ENCODE measurements around the gene STK24. TPM values are rescaled to one million over a fixed set of nuclear protein-coding genes. Genes with fewer than 3 reads are reported as not detected.

The STK24 gene
- total RNA-seq, 2 donors from 2014 or later: 175 to 207 TPM

DNA sequence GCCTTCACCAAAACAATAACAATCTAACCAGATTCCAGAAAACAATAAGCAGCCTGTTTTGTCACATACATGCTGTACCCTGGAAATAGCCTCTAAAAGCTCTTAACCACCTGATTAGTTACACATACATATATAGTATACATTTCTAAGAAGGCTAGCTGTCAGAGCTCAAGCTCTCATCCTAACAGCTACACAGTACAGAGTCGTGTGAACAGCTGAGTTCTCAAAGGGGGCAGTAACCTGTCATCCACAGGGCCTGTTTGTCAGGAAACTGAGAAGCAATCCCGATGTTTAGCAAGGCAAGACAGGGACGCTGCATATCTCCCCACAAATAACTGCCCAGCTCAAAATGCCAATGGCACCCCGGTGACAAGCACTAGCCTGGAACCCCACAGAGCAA, 56.9 kb downstream of the STK24 start:
- Mint-ChIP-seq H3K9me3 (no peaks in the 10 kb centered on the region), H3K27ac (peak overlapping the region; percentile 93), H3K27me3 (ENCODE audit: low read depth) (no peaks in the 10 kb centered on the region), H3K4me3 (peak overlapping the region in 1 of 2 donors; percentile 9), H3K4me1 (ENCODE audit: low read depth) (peaks cover 97% of the 10 kb centered on the region), H3K36me3 (ENCODE audit: insufficient read depth in 2 of 2) (peaks cover 0 to 6% of the 10 kb centered on the region in 2 donors)
- ATAC-seq (replicated peaks in 1 of 2): no peak
- DNase-seq: no peak

DNA sequence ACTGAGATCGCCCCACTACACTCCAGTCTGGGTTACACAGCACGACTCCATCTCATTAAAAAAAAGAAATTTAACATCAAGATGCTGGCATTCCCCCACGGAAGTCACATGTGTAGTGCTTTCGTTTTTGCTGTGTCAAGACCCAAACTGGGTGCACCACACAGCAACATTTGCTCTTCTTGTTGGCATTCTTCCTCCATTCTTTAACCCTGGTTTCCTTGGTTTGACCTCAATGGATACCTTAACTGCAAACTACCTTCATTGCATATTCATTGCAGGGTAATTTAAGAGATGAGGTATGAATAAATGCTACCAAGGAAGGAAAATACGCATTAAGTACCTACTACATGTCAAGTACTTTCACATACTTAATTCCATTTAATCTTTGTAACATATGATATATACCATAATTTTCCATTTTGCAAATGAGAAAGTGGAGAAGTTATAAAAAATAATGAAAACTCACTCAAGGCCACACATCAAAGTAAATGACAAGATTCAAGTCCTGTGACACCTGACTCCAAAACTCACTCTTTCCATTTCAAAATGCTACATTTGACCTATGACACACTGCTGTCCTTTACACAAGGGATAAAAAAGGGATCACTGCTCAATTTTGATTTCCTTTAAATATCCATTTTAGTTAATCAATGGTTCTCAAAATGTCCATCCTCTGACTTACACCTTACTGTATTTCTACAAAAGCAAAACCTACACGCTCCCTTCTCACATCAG, 59.2 kb downstream of the STK24 start:
- Mint-ChIP-seq H3K4me3 (peak overlapping the region; percentile 58 to 87), H3K36me3 (ENCODE audit: insufficient read depth in 2 of 2) (peaks cover 0 to 6% of the 10 kb centered on the region in 2 donors), H3K27me3 (ENCODE audit: low read depth) (no peaks in the 10 kb centered on the region), H3K4me1 (ENCODE audit: low read depth) (peaks cover 98% of the 10 kb centered on the region), H3K27ac (peak overlapping the region; percentile 93), H3K9me3 (no peaks in the 10 kb centered on the region)
- peak; percentile 52 to 59 for DNase-seq
- peak; percentile 55 to 64 for ATAC-seq (replicated peaks in 1 of 2)

DNA sequence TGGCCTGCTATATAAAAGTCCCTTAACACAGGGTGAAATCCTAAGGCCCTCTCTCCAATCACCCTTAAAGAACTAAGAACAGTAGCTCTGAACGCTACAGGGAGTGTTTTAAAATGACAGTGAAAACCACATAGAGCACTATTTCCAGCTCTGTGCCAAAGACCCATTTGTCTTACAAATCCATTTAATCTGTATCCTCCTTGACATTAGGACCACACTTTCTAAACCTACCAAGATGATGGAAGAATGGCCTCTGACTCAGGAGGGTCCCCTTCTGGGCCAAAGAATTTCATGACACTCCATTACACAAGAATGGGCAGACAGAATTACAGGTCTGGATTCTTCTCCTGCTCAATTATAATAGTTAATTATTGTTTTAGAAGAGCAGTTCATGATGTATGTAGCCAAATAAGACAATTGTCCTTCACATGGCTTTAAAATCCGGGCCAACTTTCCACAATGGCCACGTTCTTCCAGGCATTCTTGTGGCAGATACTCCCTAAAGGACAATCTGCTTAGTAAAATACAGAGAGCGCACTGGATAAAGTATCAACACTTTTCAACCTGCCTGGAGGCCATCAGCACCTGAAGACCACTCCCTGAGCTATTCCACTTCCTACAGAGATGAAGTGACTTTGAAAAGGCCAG, 61.0 kb downstream of the STK24 start:
- Mint-ChIP-seq H3K27me3 (ENCODE audit: low read depth) (no peaks in the 10 kb centered on the region), H3K4me3 (peak overlapping the region; percentile 64 to 87), H3K27ac (peak overlapping the region; percentile 93), H3K9me3 (no peaks in the 10 kb centered on the region), H3K36me3 (ENCODE audit: insufficient read depth in 2 of 2) (peaks cover 0 to 6% of the 10 kb centered on the region in 2 donors), H3K4me1 (ENCODE audit: low read depth) (peaks cover 98% of the 10 kb centered on the region)
- ATAC-seq (replicated peaks in 1 of 2) (peak; percentile 66 to 72), DNase-seq (no peak)

DNA sequence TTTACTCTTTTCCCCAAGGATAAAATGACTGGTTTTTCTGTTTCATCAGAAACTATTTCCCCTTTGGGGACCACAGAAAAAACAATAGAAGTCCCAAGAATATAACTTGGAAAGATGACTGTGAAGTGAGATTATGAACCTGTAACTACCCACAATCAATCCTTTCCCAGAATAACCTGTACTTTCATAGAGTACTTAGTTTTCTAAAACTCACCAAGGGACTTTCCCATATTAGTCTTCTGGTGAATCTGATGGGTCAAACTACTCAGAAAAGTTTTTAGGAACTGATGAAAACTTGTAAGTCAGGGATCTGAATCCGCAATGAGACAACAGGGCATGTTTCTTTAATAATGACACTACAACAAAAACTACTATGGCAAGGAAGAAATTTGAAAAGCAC, 62.6 kb downstream of the STK24 start:
- H3K36me3 Mint-ChIP-seq (ENCODE audit: insufficient read depth in 2 of 2): peaks cover 2 to 10% of the 10 kb centered on the region in 2 donors
- H3K4me1 Mint-ChIP-seq (ENCODE audit: low read depth): peaks cover 98% of the 10 kb centered on the region
- H3K4me3 Mint-ChIP-seq: peak overlapping the region; percentile 64 to 87
- H3K27ac Mint-ChIP-seq: peak overlapping the region; percentile 93
- no peaks in the 10 kb centered on the region for H3K27me3 Mint-ChIP-seq (ENCODE audit: low read depth)
- ATAC-seq (replicated peaks in 1 of 2): no peak
- no peaks in the 10 kb centered on the region for H3K9me3 Mint-ChIP-seq
- DNase-seq: no peak

DNA sequence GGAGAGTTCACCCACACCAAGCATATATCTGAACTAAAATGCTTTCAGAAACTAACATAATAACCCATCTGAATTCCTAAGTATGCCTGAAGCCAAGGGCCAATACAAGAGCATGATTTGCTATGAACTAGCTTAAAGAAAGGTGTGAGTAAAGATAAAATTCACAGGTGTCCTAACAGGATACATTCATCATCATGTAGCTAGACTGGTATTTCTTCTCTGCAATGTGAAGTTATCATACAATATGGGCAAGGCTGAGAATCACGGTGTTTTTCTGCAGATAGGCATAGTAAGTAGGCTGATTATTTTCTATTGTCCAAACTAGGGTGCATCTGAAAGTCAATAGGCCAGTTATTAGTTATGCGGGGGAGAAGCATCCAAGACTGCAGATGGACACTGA, 63.1 kb downstream of the STK24 start:
- Mint-ChIP-seq H3K27me3 (ENCODE audit: low read depth) (no peaks in the 10 kb centered on the region), H3K36me3 (ENCODE audit: insufficient read depth in 2 of 2) (peaks cover 2 to 10% of the 10 kb centered on the region in 2 donors), H3K27ac (peak overlapping the region; percentile 93), H3K4me1 (ENCODE audit: low read depth) (peaks cover 98% of the 10 kb centered on the region), H3K9me3 (no peaks in the 10 kb centered on the region), H3K4me3 (peak overlapping the region; percentile 52 to 87)
- DNase-seq: no peak
- ATAC-seq (replicated peaks in 1 of 2): no peak

DNA sequence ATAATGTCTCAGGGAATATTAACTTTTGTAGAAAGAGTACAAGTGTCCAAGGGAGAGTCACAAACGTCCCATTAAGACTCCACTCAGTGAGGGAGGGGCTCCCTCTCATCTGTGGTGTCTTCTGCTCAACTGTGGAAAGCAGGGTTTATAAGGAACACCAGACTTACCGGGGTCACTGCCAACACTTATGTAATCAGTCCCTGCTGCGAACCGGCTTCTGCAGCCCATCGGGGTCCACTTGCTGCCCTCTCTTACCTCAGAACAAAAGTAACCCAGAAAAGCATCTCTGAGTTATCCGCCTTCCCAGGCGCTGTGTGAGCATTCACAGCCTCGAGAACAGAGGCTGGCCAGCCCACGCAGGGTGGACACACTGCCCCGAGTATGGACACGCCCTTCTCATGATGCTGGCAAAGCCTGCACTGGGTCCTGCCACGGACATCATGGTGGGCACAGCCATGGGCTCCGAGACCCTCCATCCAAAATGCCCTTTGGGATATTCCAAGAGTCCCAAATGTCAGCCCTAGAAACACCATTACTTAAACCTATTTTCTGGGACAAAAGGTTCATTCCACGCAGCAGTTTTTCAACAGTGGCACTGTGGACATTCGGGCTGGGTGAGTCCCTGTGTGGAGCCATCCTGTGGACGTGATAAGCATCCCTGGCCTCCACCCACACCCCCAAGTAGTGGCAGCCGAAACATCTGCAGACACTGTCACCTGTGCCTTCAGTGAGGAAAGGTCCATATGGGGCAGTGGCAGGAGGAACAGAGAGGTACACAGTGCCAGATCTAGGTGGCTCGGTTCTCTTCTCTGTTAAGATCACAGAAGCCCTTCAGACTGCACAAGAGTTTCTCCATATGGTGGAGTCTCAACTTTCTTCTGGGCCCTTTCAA, 63.9 kb downstream of the STK24 start:
- Mint-ChIP-seq H3K9me3 (no peaks in the 10 kb centered on the region), H3K27me3 (ENCODE audit: low read depth) (no peaks in the 10 kb centered on the region), H3K4me3 (peak overlapping the region; percentile 52 to 87), H3K27ac (peak overlapping the region; percentile 93), H3K36me3 (ENCODE audit: insufficient read depth in 2 of 2) (peaks cover 2 to 8% of the 10 kb centered on the region in 2 donors), H3K4me1 (ENCODE audit: low read depth) (peaks cover 100% of the 10 kb centered on the region)
- DNase-seq: no peak
- no peak for ATAC-seq (replicated peaks in 1 of 2)

DNA sequence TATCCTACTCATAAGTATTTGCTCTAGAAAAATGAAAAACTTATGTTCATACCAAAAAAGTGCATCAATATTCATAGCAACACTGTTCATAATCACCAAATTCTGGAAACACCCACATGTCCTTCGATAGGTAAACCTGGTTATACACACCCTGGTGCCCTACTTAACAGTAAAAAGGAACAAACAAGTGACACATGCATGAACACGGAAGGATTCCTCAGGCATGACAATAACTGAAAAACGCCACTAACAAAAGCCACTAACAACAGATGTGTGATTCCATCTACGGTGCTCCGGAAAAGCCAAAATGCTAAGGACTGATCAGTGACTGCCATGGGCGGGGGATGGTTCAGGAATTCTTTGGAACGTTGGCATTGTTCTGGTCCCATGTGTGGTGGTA, 65.5 kb downstream of the STK24 start:
- no peaks in the 10 kb centered on the region for H3K9me3 Mint-ChIP-seq
- H3K4me1 Mint-ChIP-seq (ENCODE audit: low read depth): peaks cover 99% of the 10 kb centered on the region
- no peaks in the 10 kb centered on the region for H3K27me3 Mint-ChIP-seq (ENCODE audit: low read depth)
- peak overlapping the region in 1 of 2 donors; percentile 29 for H3K4me3 Mint-ChIP-seq
- peak overlapping the region; percentile 71 for H3K27ac Mint-ChIP-seq
- ATAC-seq (replicated peaks in 1 of 2) (peak in 1 of 2 donors; percentile 51), DNase-seq (peak in 1 of 2 donors; percentile 21)
- peaks cover 2 to 6% of the 10 kb centered on the region in 2 donors for H3K36me3 Mint-ChIP-seq (ENCODE audit: insufficient read depth in 2 of 2)

DNA sequence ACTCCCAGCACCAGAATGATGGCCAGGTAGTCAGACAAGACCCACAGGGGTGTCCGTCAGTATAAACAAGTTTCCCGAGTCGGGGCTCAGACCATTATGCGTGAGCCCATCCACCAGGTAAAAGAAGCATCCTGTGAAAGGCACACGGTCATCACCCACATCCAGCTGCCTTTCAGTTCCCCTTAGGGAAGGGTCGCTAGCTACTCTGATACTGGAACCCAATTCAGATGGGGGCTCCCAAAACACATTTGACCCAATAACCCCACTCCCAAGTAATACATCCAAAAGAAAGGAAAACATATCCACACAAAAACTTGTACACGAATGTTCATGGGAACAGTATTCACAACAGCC, 66.8 kb downstream of the STK24 start:
- peaks cover 99% of the 10 kb centered on the region for H3K4me1 Mint-ChIP-seq (ENCODE audit: low read depth)
- H3K9me3 Mint-ChIP-seq: no peaks in the 10 kb centered on the region
- peaks cover 2 to 4% of the 10 kb centered on the region in 2 donors for H3K36me3 Mint-ChIP-seq (ENCODE audit: insufficient read depth in 2 of 2)
- no peak for DNase-seq
- no peaks in the 10 kb centered on the region for H3K27me3 Mint-ChIP-seq (ENCODE audit: low read depth)
- H3K27ac Mint-ChIP-seq: peak overlapping the region; percentile 94
- no peak for ATAC-seq (replicated peaks in 1 of 2)
- H3K4me3 Mint-ChIP-seq: peak overlapping the region; percentile 64 to 88

DNA sequence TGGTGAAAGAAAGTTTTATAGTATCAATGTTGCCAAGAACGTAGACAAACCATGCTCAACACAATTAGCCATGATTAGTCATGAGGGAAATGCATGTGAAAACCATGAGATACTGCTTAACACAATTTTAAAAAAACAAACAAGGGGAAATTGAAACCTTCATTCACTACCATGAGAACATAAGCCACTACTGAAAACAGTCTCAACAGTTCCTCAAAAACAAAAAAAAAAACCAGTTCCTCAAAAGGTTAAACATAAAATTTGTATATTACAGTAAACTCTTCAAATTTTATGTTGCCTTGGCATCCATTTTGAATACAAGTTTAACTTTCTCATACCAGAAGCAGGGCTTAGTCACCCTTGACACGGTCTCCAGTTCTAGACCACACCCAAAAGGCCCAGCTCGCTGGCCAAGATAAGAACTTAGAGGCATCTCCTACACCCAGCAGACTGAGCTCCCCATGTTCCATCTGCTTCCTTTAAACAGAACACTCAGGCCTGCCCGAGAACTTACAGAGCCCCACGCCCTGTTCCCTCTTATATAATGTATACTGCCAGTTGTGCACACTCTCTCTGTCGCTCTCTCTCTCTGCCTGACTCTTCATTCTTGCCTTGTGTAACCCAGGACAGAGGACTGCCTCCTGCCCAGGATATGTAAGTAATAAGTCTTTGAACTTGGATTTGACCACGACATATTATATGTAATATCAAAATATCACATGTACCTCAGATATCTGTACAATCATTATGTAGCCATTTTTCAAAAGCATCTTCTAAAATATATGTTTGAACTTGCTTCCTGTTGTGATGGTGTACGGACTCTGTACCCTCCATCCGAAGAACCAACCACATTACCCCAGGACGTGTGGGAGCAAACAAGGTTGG, 67.4 kb downstream of the STK24 start:
- Mint-ChIP-seq H3K4me1 (ENCODE audit: low read depth) (peaks cover 99% of the 10 kb centered on the region), H3K9me3 (no peaks in the 10 kb centered on the region), H3K27ac (peak overlapping the region; percentile 94), H3K4me3 (peak overlapping the region; percentile 64 to 88), H3K27me3 (ENCODE audit: low read depth) (no peaks in the 10 kb centered on the region), H3K36me3 (ENCODE audit: insufficient read depth in 2 of 2) (peaks cover 2 to 4% of the 10 kb centered on the region in 2 donors)
- peak; percentile 84 to 91 for ATAC-seq (replicated peaks in 1 of 2)
- DNase-seq: peak; percentile 61 to 77

DNA sequence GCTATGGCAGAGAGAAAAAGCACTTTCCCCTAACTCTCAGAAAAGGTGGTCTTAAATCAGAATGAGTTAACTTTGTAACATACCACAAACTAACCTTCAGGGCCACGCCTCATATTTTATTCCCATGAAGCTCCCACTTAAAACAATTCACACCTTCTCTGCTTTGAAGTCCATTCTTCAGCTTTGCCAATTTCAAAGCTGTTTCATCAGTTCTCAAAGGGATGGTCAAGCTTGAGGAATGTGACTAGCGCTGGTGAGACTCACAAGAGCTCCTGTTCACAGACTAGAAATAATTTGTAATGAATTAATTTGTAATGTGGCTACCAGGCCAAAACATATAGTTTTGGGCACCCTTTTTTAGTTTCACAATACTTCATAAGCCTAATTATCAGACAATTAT, 68.2 kb downstream of the STK24 start:
- H3K27ac Mint-ChIP-seq: peak overlapping the region; percentile 94
- no peaks in the 10 kb centered on the region for H3K27me3 Mint-ChIP-seq (ENCODE audit: low read depth)
- no peak for ATAC-seq (replicated peaks in 1 of 2)
- DNase-seq: no peak
- peaks cover 99% of the 10 kb centered on the region for H3K4me1 Mint-ChIP-seq (ENCODE audit: low read depth)
- H3K9me3 Mint-ChIP-seq: no peaks in the 10 kb centered on the region
- H3K4me3 Mint-ChIP-seq: no peak overlapping the region
- H3K36me3 Mint-ChIP-seq (ENCODE audit: insufficient read depth in 2 of 2): peaks cover 2 to 8% of the 10 kb centered on the region in 2 donors

DNA sequence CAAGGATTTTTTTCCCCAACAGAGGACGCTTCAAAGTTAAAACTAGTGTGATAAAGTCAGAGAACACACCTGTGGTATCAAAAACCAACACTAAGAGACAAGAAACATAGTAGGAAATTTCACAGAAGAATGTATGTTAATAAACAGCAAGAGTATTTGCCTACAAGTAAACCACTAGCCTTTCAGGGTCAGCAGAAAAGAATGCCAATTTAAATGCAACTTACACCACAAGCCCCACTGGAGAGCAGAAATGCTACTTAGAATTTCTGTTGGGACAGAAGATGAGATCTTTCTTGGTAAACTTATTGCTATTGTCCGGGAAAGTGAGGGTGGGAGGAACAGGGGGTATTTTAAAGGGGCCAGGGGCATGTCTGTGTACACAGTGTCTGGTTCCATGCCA, 68.6 kb downstream of the STK24 start:
- no peaks in the 10 kb centered on the region for H3K9me3 Mint-ChIP-seq
- DNase-seq (no peak), ATAC-seq (replicated peaks in 1 of 2) (no peak)
- peaks cover 2 to 8% of the 10 kb centered on the region in 2 donors for H3K36me3 Mint-ChIP-seq (ENCODE audit: insufficient read depth in 2 of 2)
- H3K4me3 Mint-ChIP-seq: no peak overlapping the region
- H3K27ac Mint-ChIP-seq: no peak overlapping the region
- H3K27me3 Mint-ChIP-seq (ENCODE audit: low read depth): no peaks in the 10 kb centered on the region
- peaks cover 99% of the 10 kb centered on the region for H3K4me1 Mint-ChIP-seq (ENCODE audit: low read depth)

DNA sequence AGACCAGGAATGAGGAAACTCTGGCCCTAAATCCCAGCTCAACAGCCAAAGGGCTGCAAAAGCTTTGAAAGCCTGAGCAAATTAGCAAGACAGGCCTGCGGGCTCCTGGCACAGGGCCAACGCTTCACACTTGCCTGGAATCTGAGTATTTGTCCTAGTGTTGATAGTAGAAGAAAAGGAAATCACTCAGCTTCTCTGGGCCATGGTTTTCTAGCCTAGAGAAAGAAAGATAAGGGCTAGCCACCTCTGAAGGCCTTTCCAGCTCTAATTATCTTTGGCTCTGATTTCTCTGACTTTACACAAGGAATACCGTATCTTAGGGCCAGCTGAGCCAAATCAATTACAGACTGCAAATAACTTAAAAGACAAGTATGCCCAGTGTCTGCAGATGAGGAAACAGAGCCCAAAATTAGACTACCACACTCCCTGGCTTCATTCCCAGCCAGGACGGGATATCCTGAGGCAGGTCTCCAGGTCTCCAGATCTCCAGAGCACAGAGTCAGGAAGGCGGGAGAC, 69.6 kb downstream of the STK24 start:
- ATAC-seq (replicated peaks in 1 of 2) (no peak), DNase-seq (no peak)
- Mint-ChIP-seq H3K4me3 (no peak overlapping the region), H3K4me1 (ENCODE audit: low read depth) (peaks cover 98% of the 10 kb centered on the region), H3K27ac (peak overlapping the region; percentile 33), H3K9me3 (no peaks in the 10 kb centered on the region), H3K36me3 (ENCODE audit: insufficient read depth in 2 of 2) (peaks cover 2 to 8% of the 10 kb centered on the region in 2 donors), H3K27me3 (ENCODE audit: low read depth) (no peaks in the 10 kb centered on the region)
